ENCODE results near the gene GNL3. TPM values are rescaled to one million over a fixed set of nuclear protein-coding genes. Genes with fewer than 3 reads are reported as not detected.

Gene GNL3
- polyA plus RNA-seq, 1 experiment, result 30.6 TPM

GRCh38 chr3:52679811-52680210, 6.0 kb upstream of the GNL3 start:
- H3K4me3 ChIP-seq (ENCODE audit: low read depth, low read length), result no peak overlapping the region
- TF ChIP-seq CTCF (IDR thresholded peaks at IDR 0.05; ENCODE audit: insufficient read depth, low read depth, low read length), result no peak
- no peaks in the 10 kb centered on the region for H3K27me3 ChIP-seq (ENCODE audit: control insufficient read depth, insufficient read depth, low read length)
- no peaks in the 10 kb centered on the region; the same call in 1 of the 2 replicates for H3K36me3 ChIP-seq (ENCODE audit: control insufficient read depth, insufficient read depth, low read length)
- CTCF ChIA-PET, result no interaction called here
- no peak for DNase-seq (ENCODE audit: low read depth)
- POLR2A ChIA-PET, result no interaction called here

- DNase-seq (ENCODE audit: low read depth), result no peak
- Histone ChIP-seq H3K4me3 (ENCODE audit: low read depth, low read length) (no peak overlapping the region), H3K36me3 (ENCODE audit: control insufficient read depth, insufficient read depth, low read length) (no peaks in the 10 kb centered on the region), H3K27me3 (ENCODE audit: control insufficient read depth, insufficient read depth, low read length) (no peaks in the 10 kb centered on the region)
- ChIA-PET POLR2A (no interaction called here), CTCF (interaction anchor here (1.8 kb wide), 1 partner anchor 9 kb away, joined by 6 read pairs; no protein-coding TSS in a partner anchor)
- no peak for TF ChIP-seq CTCF (IDR thresholded peaks at IDR 0.05; ENCODE audit: insufficient read depth, low read depth, low read length)
Observed at GRCh38 chr3:52681596-52681995, 4.2 kb upstream of the GNL3 start.

DNA sequence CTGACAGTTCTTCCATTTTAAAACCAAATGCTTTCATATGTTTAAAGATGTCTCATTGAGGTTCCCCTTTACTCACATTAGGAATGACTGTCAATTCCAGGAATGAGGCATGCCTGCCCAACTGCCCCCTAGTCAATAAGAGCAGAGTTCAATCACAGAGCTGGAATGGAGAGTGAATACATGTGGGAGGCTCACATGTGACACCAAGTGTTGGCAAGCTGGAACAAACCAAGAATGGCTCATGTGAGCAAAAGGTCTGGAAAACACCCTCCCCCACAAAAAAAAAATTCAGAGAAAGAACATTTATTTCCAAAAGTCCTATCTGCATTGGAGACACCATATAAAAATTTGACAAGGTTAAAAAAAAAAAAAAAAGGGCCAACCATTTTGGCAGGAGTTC, 3.8 kb upstream of the GNL3 start:
- Histone ChIP-seq H3K36me3 (ENCODE audit: control insufficient read depth, insufficient read depth, low read length) (no peaks in the 10 kb centered on the region), H3K4me3 (ENCODE audit: low read depth, low read length) (no peak overlapping the region), H3K27me3 (ENCODE audit: control insufficient read depth, insufficient read depth, low read length) (no peaks in the 10 kb centered on the region)
- no peak for DNase-seq (ENCODE audit: low read depth)
- ChIA-PET CTCF (interaction anchor here (1.8 kb wide), 1 partner anchor 10 kb away, joined by 6 read pairs; no protein-coding TSS in a partner anchor), POLR2A (no interaction called here)
- peak; percentile 32 for TF ChIP-seq CTCF (IDR thresholded peaks at IDR 0.05; ENCODE audit: insufficient read depth, low read depth, low read length)

DNA sequence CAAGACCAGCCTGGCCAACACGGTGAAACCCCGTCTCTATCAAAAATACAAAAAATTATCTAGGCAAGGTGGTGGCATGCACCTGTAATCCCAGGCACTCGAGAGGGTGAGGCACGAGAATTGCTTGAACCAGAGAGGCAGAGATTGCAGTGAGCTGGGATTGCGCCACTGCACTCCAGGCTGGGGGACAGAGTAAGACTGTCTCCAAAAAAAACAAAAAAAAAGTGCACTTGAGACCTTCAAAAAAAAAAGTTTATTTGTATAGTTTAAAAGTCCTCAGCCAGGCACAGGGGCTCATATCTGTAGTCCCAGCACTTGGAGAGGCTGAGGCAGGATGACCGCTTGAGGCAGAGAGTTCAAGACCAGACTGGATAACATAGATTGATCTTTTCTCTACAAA, 2.2 kb upstream of the GNL3 start:
- ChIA-PET CTCF (no interaction called here), POLR2A (no interaction called here)
- no peaks in the 10 kb centered on the region for H3K27me3 ChIP-seq (ENCODE audit: control insufficient read depth, insufficient read depth, low read length)
- peaks cover 10% of the 10 kb centered on the region for H3K36me3 ChIP-seq (ENCODE audit: control insufficient read depth, insufficient read depth, low read length)
- DNase-seq (ENCODE audit: low read depth), result no peak
- TF ChIP-seq CTCF (IDR thresholded peaks at IDR 0.05; ENCODE audit: insufficient read depth, low read depth, low read length), result no peak
- no peak overlapping the region for H3K4me3 ChIP-seq (ENCODE audit: low read depth, low read length)

DNA sequence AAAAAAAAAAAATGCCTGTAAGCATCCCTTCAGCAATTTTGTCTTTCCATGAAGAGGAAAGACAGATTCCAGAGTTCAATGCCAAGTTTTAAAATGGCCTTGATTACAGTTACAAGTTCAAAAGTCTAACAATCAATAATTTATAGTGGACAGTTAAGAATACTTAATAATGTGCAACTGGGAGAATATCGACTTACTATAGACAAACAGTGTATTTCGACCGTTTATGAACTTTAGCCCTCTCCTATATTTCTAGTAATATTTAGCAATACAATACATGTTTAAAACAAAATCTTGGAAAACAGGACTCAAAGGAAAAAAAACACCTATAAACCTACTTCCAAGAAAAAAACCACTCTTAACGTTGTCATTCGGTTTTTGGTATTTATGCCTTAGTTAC, 1.6 kb upstream of the GNL3 start:
- CTCF ChIA-PET, result interaction anchor here (0.9 to 1.8 kb wide), 2 partner anchors 24 to 272 kb away, joined by 3 to 4 read pairs; no protein-coding TSS in a partner anchor
- POLR2A ChIA-PET, result no interaction called here

More for the DNA sequence above, 1.6 kb upstream of the GNL3 start:
- no peak overlapping the region for H3K4me3 ChIP-seq (ENCODE audit: low read depth, low read length)
- no peaks in the 10 kb centered on the region for H3K27me3 ChIP-seq (ENCODE audit: control insufficient read depth, insufficient read depth, low read length)
- no peak for DNase-seq (ENCODE audit: low read depth)
- H3K36me3 ChIP-seq (ENCODE audit: control insufficient read depth, insufficient read depth, low read length), result peaks cover 12% of the 10 kb centered on the region
- no peak for TF ChIP-seq CTCF (IDR thresholded peaks at IDR 0.05; ENCODE audit: insufficient read depth, low read depth, low read length)

Data from BJ (cell line).